ENCODE results near the gene LRRC51.
"Not testable (repeated sequence)": the region's sequence is repeated elsewhere in the genome, so short reads cannot be mapped to it uniquely, and the experiment has no call there.

LRRC51 gene

DNA sequence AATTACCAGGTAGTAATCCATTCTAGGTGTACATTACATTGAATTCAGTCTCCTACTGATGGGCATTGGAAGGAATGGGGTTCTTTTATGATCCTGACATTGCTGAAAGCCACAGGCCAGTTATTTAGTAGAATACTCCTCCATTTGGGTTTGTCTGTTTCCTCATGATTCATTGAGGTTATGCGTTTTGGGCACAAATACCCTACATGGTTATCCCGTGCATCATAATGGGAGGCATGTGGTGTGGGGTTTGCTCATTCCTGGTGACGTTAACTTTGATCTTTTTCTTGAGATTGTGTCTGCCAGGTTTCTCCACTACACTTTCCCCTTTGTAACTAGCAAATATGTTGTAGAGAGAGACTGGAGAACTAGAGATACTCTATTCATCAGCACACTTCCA lies 60.4 kb downstream of the LRRC51 start:
- DNase-seq (ENCODE audit: low spot score), result no peak
- TF ChIP-seq CTCF (IDR thresholded peaks at IDR 0.05; ENCODE audit: extremely low read depth, missing control alignments), result no peak

GRCh38 chr11:72142086-72142485 lies 61.4 kb downstream of the LRRC51 start:
- not testable (repeated sequence) for DNase-seq (ENCODE audit: low spot score)

GRCh38 chr11:72142543-72142942 lies 61.9 kb downstream of the LRRC51 start:
- not testable (repeated sequence) for DNase-seq (ENCODE audit: low spot score)

DNA sequence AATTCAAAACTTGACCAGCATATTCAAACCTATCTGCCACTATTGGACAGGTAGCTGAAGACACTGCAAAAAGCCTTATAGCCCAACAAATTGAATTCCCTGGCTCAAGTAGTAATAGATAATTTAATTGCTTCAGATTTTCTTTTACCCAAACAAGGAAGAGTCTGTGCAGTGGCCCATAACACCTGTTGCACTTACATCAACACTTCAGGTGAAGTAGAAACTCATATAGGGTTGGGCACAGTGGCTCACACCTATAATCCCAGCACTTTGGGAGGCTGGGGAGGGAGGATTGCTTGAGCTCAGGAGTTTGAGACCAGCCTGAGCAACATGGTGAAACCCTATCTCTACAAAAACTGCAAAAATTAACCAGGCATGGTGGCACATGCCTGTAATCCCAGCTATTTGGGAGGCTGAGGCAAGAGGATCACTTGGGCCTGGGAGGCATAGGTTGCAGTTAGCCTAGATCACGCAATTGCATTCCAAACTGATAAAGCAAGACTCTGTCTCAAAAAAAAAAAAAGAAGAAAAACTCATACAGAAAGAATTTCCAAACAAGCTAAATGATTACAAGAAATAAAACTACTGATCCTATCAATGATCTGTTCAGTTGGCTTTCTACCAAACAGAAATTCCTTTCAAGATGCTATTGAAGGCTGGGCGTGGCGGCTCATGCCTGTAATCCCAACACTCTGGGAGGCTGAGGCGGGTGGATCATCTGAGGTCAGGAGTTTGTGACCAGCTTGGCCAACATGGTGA lies 64.3 kb downstream of the LRRC51 start:
- DNase-seq (ENCODE audit: low spot score), result no peak
- no peak for TF ChIP-seq CTCF (IDR thresholded peaks at IDR 0.05; ENCODE audit: extremely low read depth, missing control alignments)

All from GM20000 (cell line).